HFFc6 (cell line): ENCODE measurements around the gene C9orf153. TPM values are rescaled to one million over a fixed set of nuclear protein-coding genes. Genes with fewer than 3 reads are reported as not detected.

ENCODE experiments used
- DNase-seq: peaks from one replicate; pipeline ENCODE4 v3.0.0-alpha.2; 2018
- H3K27ac Mint-ChIP-seq: 2 replicates; pipeline ENCODE4 v1.8.0; 2020; ENCODE audit warnings: mild to moderate bottlenecking, mixed read lengths
- H3K27me3 Mint-ChIP-seq: 2 replicates; pipeline ENCODE4 v1.8.0; 2021; ENCODE audit warnings: mild to moderate bottlenecking, moderate library complexity, mixed read lengths; ENCODE audit not compliant: insufficient read depth
- H3K36me3 Mint-ChIP-seq: 2 replicates; pipeline ENCODE4 v1.8.0; 2021; ENCODE audit warnings: low read depth, mixed read lengths
- H3K4me1 Mint-ChIP-seq: 2 replicates; pipeline ENCODE4 v1.8.0; 2020; ENCODE audit warnings: low read depth, mixed read lengths
- H3K4me3 Mint-ChIP-seq: 2 replicates; pipeline ENCODE4 v1.8.0; 2020; ENCODE audit warnings: mild to moderate bottlenecking, moderate library complexity, mixed read lengths
- H3K9me3 Mint-ChIP-seq: 2 replicates; pipeline ENCODE4 v1.8.0; 2020; ENCODE audit warnings: mild to moderate bottlenecking, mixed read lengths
- CTCF ChIP-seq: fragments of 200-600 bp; sonication (generic); IDR thresholded peaks from 2 replicates; pipeline ENCODE4 v1.5.0; 2021; ENCODE audit warnings: antibody characterized with exemption, mild to moderate bottlenecking
- total RNA-seq, 6 experiments: library from RNA; stranded (reverse); fragmentation: NEBNext Ultra II Directional; extraction: Animal tissue kit (Norgen Biotek cat#: 25700); gene quantifications; 2 replicates in 1 of 6; 3 replicates in 5 of 6; pipeline ENCODE4 v1.2.3, GENCODE V29; 2021

The C9orf153 gene
- total RNA-seq, 6 experiments from 2014 or later: not detected

DNA sequence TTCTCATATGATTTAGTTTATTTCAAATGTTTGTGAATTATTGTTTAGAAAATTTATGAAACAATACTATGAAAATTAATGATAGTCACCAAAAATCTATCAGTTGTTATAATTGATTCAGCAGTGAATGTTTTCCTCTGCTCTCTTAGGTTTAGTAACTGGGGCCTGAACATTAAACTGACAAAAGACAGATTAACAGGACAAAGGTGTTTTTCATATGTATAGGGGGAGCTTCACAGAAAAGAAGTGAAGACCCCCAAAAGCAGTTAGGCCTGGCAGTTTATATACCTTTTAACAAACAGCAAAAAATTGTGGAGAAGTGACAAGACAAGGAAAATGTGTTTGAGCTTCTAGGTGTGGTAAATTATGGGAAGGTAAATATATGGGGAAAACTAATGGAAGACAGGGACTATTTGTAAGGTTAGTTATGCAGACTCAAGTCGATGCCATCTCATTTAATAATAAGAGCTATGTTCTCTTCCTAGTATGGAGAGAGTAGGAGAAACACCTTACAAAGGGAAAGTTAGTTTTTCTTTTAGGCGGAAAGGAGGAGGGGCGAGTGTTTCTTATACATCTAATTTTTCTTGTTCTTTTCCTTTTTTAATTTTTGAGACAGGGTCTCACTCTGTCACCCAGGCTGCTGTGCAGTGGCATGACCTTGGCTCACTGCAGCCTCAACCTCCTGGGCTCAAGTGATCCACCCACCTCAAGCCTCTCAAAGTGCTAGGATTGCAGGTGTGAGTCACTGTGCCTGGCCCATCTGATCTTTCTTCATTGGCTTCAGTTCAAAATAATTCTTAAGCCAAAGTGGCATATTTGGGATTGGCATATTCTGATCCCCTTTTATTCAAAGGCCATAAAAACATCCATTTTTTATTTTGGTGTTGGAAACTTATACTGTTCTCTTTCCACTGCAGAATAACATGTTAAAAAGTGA, 77.8 kb downstream of the C9orf153 start:
- no peak for TF ChIP-seq CTCF
- Mint-ChIP-seq H3K36me3 (no peaks in the 10 kb centered on the region), H3K4me3 (no peak overlapping the region), H3K9me3 (no peaks in the 10 kb centered on the region), H3K27me3 (peaks cover 8% of the 10 kb centered on the region), H3K4me1 (peaks cover 7% of the 10 kb centered on the region), H3K27ac (no peak overlapping the region)
- no peak for DNase-seq

DNA sequence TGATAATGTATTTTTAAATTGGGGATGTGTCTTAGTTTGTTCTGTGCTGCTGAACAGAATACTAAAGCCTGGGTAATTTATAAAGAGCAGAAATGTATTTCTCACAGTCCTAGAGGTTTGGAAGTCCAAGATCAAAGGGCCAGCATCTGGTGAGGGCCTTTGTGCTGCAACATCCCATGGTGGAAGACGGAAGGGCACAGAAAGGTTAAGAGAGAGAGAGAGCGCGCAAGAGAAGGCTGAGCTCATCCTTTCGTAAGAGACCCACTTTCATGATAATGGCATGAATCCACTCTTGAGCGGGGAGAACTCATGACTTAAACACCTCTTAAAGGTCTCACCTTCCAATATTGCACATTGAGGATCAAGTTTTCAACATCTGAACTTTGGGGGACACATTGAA, 81.0 kb downstream of the C9orf153 start:
- H3K27ac Mint-ChIP-seq: no peak overlapping the region
- no peak for DNase-seq
- H3K27me3 Mint-ChIP-seq: peaks cover 7% of the 10 kb centered on the region
- H3K4me3 Mint-ChIP-seq: no peak overlapping the region
- H3K4me1 Mint-ChIP-seq: peaks cover 6% of the 10 kb centered on the region; the same call in 1 of the 2 replicates
- no peaks in the 10 kb centered on the region for H3K9me3 Mint-ChIP-seq
- no peak for TF ChIP-seq CTCF
- no peaks in the 10 kb centered on the region for H3K36me3 Mint-ChIP-seq

DNA sequence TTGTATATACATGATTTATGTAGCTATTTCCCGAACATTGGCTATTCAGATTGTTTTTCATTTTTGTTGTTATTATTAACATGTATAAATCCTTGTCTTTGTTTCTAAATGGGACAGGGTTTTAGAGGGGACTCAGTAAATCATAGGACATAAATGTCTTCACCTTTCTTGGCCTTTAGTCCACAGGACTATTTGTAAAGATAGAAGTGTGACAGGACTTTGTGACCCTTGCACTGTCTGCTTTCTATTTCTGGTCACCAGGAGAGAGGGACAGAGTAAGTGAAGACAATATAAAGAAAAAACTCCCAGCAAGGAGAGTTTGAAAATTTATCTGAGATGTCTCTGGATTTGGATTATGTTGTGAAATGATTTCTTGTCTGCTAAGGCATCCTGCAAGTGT, 81.5 kb downstream of the C9orf153 start:
- Mint-ChIP-seq H3K27me3 (peaks cover 7% of the 10 kb centered on the region), H3K4me3 (no peak overlapping the region), H3K27ac (no peak overlapping the region), H3K4me1 (peaks cover 6% of the 10 kb centered on the region; the same call in 1 of the 2 replicates), H3K36me3 (no peaks in the 10 kb centered on the region), H3K9me3 (no peaks in the 10 kb centered on the region)
- no peak for DNase-seq
- no peak for TF ChIP-seq CTCF

DNA sequence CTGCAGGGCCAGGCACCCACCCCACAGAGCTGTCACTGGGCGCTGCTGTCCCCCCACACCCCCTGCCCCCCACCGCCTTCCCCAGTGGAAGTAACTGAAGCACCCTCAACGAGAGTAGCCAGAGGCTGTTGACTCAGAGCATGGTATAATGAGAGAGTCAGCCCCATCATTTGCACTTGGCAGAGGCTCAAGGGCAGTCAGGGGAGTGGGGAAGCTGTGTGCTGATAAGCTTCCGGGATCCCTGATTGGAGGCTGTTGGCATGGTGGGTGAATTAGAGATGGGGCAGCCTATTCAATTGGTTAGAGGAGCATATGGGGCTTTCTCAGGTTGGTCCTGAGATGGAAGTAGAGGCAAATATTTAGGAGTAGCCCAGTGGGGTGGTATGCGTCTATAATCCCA, 83.0 kb downstream of the C9orf153 start:
- Mint-ChIP-seq H3K36me3 (no peaks in the 10 kb centered on the region), H3K4me1 (peaks cover 6% of the 10 kb centered on the region; the same call in 1 of the 2 replicates), H3K4me3 (no peak overlapping the region), H3K27ac (no peak overlapping the region), H3K9me3 (no peaks in the 10 kb centered on the region), H3K27me3 (peaks cover 6% of the 10 kb centered on the region)
- DNase-seq: no peak
- no peak for TF ChIP-seq CTCF

DNA sequence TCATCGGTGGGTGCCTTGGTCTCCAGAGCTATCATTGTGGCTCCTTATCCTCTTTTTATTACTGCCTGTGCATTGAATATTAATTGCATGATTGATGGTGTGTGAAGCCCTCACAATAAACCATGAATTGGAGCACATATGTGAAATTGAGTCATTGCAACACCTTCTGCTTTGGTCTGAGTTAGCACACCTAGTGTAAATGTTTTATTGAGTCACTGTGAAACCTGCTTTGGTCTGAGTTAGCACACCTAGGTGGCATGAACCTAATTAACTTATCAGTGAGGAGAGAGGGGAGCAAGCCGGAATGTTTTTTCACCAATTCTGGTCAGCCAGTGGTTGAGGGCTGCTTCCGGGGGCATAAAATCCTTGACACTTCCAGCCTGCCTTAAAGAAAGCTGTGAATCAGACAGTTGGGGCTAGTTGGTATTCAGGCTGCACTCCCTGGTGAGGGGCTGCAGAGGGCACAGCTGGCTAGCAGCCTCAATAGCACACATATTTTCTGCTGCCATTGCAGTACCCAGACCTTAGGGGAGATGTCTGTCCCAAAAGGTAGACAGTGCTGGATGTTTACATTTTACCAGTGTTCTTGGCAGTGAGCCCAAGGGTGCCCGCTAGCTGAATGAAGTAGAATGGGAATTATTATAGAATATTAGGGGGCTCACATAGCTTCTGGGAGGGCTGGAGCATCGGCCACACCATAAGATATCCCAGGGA, 83.6 kb downstream of the C9orf153 start:
- Mint-ChIP-seq H3K27ac (no peak overlapping the region), H3K9me3 (no peaks in the 10 kb centered on the region), H3K4me1 (peaks cover 6% of the 10 kb centered on the region; the same call in 1 of the 2 replicates), H3K27me3 (peaks cover 5% of the 10 kb centered on the region), H3K4me3 (no peak overlapping the region), H3K36me3 (no peaks in the 10 kb centered on the region)
- no peak for DNase-seq
- no peak for TF ChIP-seq CTCF
